Activated B cell treated with CpG ODN at 0.5 μM for 24 hours (primary cell): ENCODE measurements around the gene IST1. TPM values are rescaled to one million over a fixed set of nuclear protein-coding genes. Genes with fewer than 3 reads are reported as not detected.

Experiments used
- ATAC-seq: fragments of 200-7000 bp; cut with Tn5 transposase; one replicate; pipeline ENCODE4 v1.10.0; 2021; ENCODE audit warnings: low read depth, mild to moderate bottlenecking, moderate library complexity
- CTCF ChIA-PET: fragments of 350-600 bp; sonication (Branson Sonifier 250); formaldehyde crosslinking; loops from one replicate; lab custom pipeline; 2021; ENCODE audit warnings: antibody characterized with exemption; lab: Charles Lee
- POLR2A ChIA-PET: fragments of 350-600 bp; sonication (Branson Sonifier 250); formaldehyde crosslinking; loops from one replicate; lab custom pipeline; 2021; ENCODE audit warnings: antibody characterized with exemption; lab: Charles Lee
- DNase-seq: peaks from one replicate; pipeline ENCODE4 v3.0.0; 2022
- H3K27ac Mint-ChIP-seq: one replicate; pipeline ENCODE4 v1.8.0; 2020; ENCODE audit warnings: mixed read lengths
- H3K27me3 Mint-ChIP-seq: one replicate; pipeline ENCODE4 v1.8.0; 2021; ENCODE audit warnings: mixed read lengths
- H3K36me3 Mint-ChIP-seq: one replicate; pipeline ENCODE4 v1.8.0; 2021; ENCODE audit warnings: low read depth, mixed read lengths
- H3K4me1 Mint-ChIP-seq: one replicate; pipeline ENCODE4 v1.8.0; 2021; ENCODE audit warnings: mixed read lengths
- H3K4me3 Mint-ChIP-seq: one replicate; pipeline ENCODE4 v1.8.0; 2020; ENCODE audit warnings: mild to moderate bottlenecking, mixed read lengths
- H3K9me3 Mint-ChIP-seq: one replicate; pipeline ENCODE4 v1.8.0; 2020; ENCODE audit warnings: mixed read lengths
- CTCF ChIP-seq: fragments of 200-600 bp; IDR thresholded peaks from one replicate; pipeline ENCODE4 v1.8.0; 2022; ENCODE audit warnings: antibody characterized with exemption, mild to moderate bottlenecking
- intact Hi-C: fragments of 100-400 bp; cut with micrococcal nuclease; formaldehyde crosslinking; loops from one replicate; pipeline ENCODE4 v1.15.1; 2024
- total RNA-seq: library from RNA; stranded (reverse); gene quantifications from 2 replicates; pipeline ENCODE4 v1.2.3, GENCODE V29; 2022

IST1 gene
- total RNA-seq, 1 donor from 2014 or later = 206 TPM

GRCh38 chr16:71911121-71911520, 15.8 kb downstream of the IST1 start:
- ChIA-PET POLR2A (interaction anchor here (0.6 kb wide), 1 partner anchor 12 kb away, joined by 6 read pairs; no protein-coding TSS in a partner anchor), CTCF (no interaction called here)
- no peak for TF ChIP-seq CTCF
- Mint-ChIP-seq H3K27ac (no peak overlapping the region), H3K4me1 (peaks cover 71% of the 10 kb centered on the region), H3K27me3 (no peaks in the 10 kb centered on the region), H3K9me3 (no peaks in the 10 kb centered on the region), H3K36me3 (peaks cover 47% of the 10 kb centered on the region), H3K4me3 (no peak overlapping the region)
- DNase-seq (no peak), ATAC-seq (no peak)
- intact Hi-C loops = loop anchor here (2.0 kb wide), 1 partner anchor 16 kb away; the partner anchor contains the start of gene IST1

- Mint-ChIP-seq H3K27me3 (no peaks in the 10 kb centered on the region), H3K36me3 (peaks cover 54% of the 10 kb centered on the region), H3K4me3 (no peak overlapping the region), H3K9me3 (no peaks in the 10 kb centered on the region), H3K4me1 (peaks cover 66% of the 10 kb centered on the region), H3K27ac (no peak overlapping the region)
- ATAC-seq (no peak), DNase-seq (no peak)
- CTCF ChIA-PET = no interaction called here
- POLR2A ChIA-PET = no interaction called here
- intact Hi-C loops = no loop called here
- no peak for TF ChIP-seq CTCF
These were observed 17.4 kb downstream of the IST1 start for GRCh38 chr16:71912534-71913275.

GRCh38 chr16:71914802-71915201, 19.5 kb downstream of the IST1 start:
- no peaks in the 10 kb centered on the region for H3K27me3 Mint-ChIP-seq
- H3K36me3 Mint-ChIP-seq = peaks cover 62% of the 10 kb centered on the region
- CTCF ChIA-PET = no interaction called here
- no peak for TF ChIP-seq CTCF
- POLR2A ChIA-PET = no interaction called here
- H3K9me3 Mint-ChIP-seq = no peaks in the 10 kb centered on the region
- no peak overlapping the region for H3K27ac Mint-ChIP-seq
- intact Hi-C loops = no loop called here
- no peak overlapping the region for H3K4me3 Mint-ChIP-seq
- DNase-seq = no peak
- H3K4me1 Mint-ChIP-seq = peaks cover 57% of the 10 kb centered on the region
- no peak for ATAC-seq

- ChIA-PET CTCF (no interaction called here), POLR2A (no interaction called here)
- no peak for TF ChIP-seq CTCF
- no peak overlapping the region for H3K4me3 Mint-ChIP-seq
- H3K9me3 Mint-ChIP-seq = no peaks in the 10 kb centered on the region
- peak overlapping the region; percentile 13 for H3K27ac Mint-ChIP-seq
- peaks cover 53% of the 10 kb centered on the region for H3K4me1 Mint-ChIP-seq
- H3K36me3 Mint-ChIP-seq = peaks cover 67% of the 10 kb centered on the region
- DNase-seq (no peak), ATAC-seq (no peak)
- no peaks in the 10 kb centered on the region for H3K27me3 Mint-ChIP-seq
- intact Hi-C loops = no loop called here
These were observed 20.0 kb downstream of the IST1 start for GRCh38 chr16:71915350-71915749.

- Mint-ChIP-seq H3K27me3 (no peaks in the 10 kb centered on the region), H3K36me3 (peaks cover 76% of the 10 kb centered on the region), H3K9me3 (no peaks in the 10 kb centered on the region), H3K27ac (no peak overlapping the region), H3K4me3 (no peak overlapping the region), H3K4me1 (peaks cover 47% of the 10 kb centered on the region)
- ChIA-PET CTCF (no interaction called here), POLR2A (no interaction called here)
- TF ChIP-seq CTCF = no peak
- intact Hi-C loops = no loop called here
- DNase-seq = no peak
- ATAC-seq = no peak
These were observed 21.1 kb downstream of the IST1 start for GRCh38 chr16:71916397-71916920.
